Measurements from ENCODE around the gene NAGPA. TPM values are rescaled to one million over a fixed set of nuclear protein-coding genes. Genes with fewer than 3 reads are reported as not detected.

The NAGPA gene
- total RNA-seq, 1 donor from 2014 or later = 7.1 TPM

GRCh38 chr16:5031601-5032000 lies 2.1 kb downstream of the NAGPA start:
- no peak for ATAC-seq
- no peak for DNase-seq (ENCODE audit: low spot score)

- ATAC-seq (no peak), DNase-seq (ENCODE audit: low spot score) (no peak)
Observed at GRCh38 chr16:5030251-5030870, 3.4 kb downstream of the NAGPA start.

- ATAC-seq = no peak
- DNase-seq (ENCODE audit: low spot score) = no peak
Observed at GRCh38 chr16:5028950-5029475, 4.7 kb downstream of the NAGPA start.

GRCh38 chr16:5027575-5028235 lies 6.0 kb downstream of the NAGPA start:
- ATAC-seq = no peak
- DNase-seq (ENCODE audit: low spot score) = no peak

- DNase-seq (ENCODE audit: low spot score) (no peak), ATAC-seq (no peak)
Observed at GRCh38 chr16:5027086-5027485, 6.6 kb downstream of the NAGPA start.

DNA sequence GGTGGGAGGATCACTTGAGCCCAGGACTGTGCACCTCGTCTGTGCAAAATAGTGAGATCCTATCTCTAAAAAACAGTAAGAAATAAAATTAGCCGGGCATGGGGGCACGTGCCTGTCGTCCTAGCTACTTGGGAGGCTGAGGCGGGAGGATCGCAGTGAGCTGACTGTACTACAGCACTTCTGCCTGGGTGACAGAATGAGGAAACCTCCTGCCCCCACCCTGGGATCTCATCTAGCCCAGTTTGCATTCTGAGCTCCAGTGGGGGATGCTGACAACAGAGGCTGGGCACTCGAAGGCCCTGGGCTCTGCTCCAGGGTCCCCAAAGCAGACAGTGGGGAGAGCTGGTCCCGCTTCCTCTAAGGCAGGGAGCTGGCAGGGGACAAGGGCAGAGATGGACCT lies 7.1 kb downstream of the NAGPA start:
- ATAC-seq = no peak
- DNase-seq (ENCODE audit: low spot score) = no peak

DNA sequence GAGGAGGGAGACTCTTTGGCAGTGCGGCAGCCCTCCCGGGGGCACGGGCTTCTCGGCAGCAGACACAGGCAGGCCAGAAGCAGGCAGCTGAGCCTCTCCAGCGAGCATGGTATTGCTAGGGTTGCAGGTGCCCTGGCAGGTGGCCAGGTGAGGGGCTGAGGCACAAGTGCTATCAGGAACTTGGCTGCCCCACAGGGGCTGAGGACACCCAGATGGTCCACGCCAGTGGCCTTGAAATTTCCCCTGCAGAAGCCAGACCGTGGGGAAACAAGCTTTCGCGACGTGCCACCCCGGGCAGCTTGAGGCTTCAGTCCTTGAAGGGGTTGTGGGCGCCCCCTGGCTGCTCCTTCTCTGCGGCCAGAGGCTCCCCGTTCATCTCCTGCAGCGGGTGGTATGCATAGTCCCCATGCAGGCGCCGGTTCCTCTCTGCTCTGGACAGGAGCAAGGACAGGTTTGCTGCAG lies 8.5 kb downstream of the NAGPA start:
- DNase-seq (ENCODE audit: low spot score) (no peak), ATAC-seq (no peak)

DNA sequence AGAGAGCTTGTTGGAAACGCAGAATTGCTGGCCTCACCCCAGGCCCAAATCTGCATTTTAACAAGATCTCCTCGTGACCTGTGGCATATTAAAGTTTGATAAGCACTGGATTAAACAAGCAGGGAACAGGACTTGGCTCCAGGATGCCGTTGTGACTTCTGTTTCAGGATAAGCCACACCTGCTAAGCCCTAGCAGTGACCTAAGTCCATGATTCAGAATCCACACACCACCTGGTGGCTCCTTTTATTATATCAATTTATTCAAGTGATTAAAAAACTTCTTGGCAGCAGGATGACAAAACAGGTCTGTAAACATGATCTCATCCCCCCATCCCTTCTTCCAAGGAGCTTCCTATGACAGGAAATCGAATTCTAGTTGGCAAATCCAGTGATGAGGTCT lies 9.1 kb downstream of the NAGPA start:
- no peak for DNase-seq (ENCODE audit: low spot score)
- ATAC-seq = peak; percentile 91

GRCh38 chr16:5022521-5022920 lies 11.2 kb downstream of the NAGPA start:
- ATAC-seq (peak; percentile 19), DNase-seq (ENCODE audit: low spot score) (no peak)

DNA sequence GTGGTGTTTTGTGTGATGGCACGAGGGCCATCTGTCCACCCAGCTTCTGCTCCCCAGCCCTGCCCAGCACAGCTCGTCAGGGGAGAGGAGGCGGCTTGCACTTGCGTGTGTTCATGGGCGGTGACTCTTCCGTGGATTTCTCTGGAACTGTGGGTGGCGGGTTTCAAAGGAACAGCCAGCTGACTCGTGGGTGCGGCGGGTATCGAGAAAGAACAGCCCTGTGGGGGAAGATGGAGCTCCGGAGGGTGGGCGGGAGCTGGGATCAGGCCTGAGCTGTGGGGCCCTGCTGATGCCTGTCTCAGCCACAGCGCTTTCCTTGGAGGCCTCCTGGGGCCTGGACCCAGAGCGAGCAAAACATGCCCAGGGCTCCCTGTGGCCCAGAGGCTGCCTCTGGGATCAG lies 13.2 kb downstream of the NAGPA start:
- DNase-seq (ENCODE audit: low spot score) (no peak), ATAC-seq (no peak)

DNA sequence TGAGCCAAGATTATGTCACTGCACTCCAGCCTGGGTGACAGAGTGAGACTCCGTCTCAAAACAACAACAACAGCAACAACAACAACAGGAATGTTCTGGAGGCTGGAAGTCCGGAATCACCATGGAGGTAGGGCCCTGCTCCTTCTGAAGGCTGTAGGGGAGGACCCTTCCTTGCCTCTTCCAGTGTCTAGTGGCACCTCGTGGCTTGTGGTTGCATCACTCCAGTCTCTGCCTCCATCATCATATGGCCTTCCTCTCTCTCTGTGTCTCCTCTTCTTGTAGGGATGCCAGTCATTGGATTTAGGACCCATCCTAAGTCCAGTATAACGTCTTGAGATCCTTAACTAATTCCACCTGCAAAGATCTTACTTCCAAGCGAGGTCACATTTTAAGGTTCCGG lies 14.0 kb downstream of the NAGPA start:
- no peak for ATAC-seq
- DNase-seq (ENCODE audit: low spot score) = no peak

DNA sequence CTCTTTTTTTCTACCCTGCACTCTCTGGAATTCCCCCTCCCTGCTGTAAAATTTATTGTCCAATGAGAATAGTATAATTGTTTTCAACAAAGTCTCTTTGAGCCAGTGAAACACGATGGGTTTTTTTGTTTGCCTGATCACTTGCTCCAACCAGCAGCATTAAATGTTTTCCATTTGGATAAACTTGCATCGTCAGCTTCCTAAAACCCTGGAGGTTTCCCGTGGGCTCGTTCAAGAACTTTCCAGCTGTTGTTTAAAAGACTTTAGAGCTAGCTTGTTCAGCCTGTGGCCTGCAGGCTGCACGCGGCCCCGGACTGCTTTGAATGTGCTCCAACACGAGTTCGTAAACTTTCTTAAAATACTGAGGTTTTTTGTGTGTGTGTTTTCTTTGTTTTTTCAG lies 14.9 kb downstream of the NAGPA start:
- ATAC-seq (no peak), DNase-seq (ENCODE audit: low spot score) (no peak)

- DNase-seq (ENCODE audit: low spot score) (no peak), ATAC-seq (no peak)
Observed at GRCh38 chr16:5017678-5017969, 16.1 kb downstream of the NAGPA start.

DNA sequence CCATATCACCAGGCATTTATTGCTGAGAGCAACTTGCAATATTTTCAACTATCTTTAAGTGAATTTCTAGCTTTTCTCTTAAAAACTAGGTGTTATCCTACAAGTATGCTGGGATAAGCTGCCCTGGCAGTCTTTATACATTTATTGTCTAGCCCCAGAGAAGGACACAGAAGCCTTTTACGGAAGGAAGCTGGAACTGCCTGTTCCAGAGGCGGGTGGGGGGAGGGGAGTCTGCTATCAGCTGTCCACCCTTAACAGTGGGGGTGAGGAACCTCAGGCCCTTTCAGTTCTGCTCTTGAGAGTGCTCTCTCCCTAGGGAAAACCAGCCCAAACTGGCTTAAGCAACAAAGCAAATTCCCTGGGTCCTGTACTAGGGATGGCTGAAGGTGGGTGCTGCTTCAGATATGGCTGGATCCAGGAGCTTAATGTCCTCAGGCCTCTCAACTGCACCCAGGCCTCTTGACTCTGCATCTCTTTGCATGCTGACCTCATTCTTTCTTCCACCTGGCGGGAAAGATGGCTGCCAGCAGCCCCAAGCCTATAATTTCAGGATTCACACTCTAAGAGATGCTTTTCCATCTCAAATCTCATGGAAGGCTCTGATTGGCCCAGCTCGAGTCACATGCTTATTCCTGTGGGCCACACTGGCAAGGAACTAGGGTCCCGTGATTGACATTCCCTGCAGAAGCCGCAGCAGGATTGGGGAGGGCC lies 16.6 kb downstream of the NAGPA start:
- no peak for DNase-seq (ENCODE audit: low spot score)
- ATAC-seq = peak; percentile 23

DNA sequence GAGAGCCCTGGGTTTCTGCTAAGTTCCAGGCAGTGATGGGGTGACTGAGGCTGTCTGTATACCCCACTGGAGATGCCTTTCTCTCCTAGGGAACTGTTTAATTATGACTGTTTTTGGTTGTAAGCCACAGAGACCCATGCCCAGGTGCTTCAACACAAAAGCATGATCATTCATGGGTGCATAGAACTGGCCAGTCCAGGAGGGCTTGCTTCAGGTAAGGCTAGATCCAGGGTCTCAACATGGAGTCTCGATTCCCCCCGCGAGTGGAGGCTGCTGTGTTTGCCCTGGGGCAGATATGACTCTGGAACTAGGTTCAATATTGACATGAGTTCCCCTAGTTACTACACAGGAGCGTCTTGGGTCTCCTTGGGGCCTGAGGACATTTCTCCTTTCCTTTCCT lies 17.8 kb downstream of the NAGPA start:
- DNase-seq (ENCODE audit: low spot score) (no peak), ATAC-seq (no peak)

DNA sequence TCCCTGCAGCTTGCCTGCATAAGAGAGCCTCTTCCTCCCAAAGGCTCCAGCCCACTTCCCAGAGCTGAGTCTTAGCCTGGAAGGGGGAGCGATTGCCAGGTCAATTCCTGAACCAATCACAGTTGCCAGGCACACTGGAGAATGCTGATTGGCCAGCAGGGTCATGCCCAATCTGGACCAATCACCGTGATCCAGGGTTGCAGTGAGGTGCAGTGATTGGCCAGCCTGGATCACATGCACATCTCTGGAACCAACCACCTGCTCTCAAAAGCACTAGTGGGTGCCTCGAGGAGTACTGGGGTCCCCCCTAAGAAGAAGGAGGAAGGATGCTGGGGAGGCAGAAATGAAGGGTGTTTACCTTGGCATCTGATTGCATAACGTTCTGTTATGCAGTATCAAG lies 18.4 kb downstream of the NAGPA start:
- DNase-seq (ENCODE audit: low spot score) (no peak), ATAC-seq (no peak)

- ATAC-seq = no peak
Observed at GRCh38 chr16:5012887-5013286, 20.8 kb downstream of the NAGPA start.

GRCh38 chr16:5011637-5012036 lies 22.1 kb downstream of the NAGPA start:
- DNase-seq (ENCODE audit: low spot score) (no peak), ATAC-seq (no peak)

More at GRCh38 chr16:5012887-5013286, 20.8 kb downstream of the NAGPA start:
- DNase-seq (ENCODE audit: low spot score) = no peak

DNA sequence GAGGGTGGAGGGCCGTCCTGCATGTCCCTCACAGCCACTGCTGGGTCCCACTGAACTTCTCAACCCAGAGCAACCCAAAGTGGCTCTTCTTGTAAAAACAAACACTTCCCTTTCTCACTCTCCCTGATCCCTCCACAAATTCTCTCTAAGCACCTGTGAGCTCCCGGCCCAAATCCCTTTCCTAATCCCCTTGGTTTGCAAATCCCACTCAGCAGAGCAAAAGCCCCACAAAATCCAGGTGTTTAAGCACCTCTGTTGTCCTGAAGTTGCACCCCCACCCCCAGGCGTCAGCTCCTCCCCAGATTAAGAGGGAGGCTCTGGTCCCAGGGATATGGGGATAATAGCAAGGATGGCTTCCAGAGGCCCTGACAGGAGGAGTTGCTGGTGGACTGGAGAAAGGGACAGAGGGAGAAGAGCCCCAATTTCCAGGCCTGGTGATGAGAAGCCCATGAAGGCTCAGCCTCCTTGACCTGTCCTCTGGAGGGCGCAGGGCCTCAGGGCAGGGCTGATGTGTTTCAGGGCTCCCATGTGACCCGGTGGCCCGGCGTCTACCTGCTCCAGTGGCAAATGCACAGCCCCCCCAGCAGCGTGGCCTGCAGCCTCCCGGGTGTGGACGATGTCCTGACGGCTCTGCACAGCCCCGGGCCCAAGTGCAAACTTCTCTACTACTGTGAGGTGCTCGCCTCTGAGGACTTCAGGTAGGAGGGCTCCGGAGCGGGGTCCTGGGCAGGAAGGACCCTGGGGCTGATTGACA lies 23.0 kb downstream of the NAGPA start:
- ATAC-seq = no peak
- no peak for DNase-seq (ENCODE audit: low spot score)

- DNase-seq (ENCODE audit: low spot score) (no peak), ATAC-seq (no peak)
Observed at GRCh38 chr16:5008311-5008731, 25.4 kb downstream of the NAGPA start.

GRCh38 chr16:5007256-5007655 lies 26.5 kb downstream of the NAGPA start:
- DNase-seq (ENCODE audit: low spot score) (no peak), ATAC-seq (no peak)
